Esophagus squamous epithelium (tissue), 5 donors: ENCODE measurements around the gene MSMO1. TPM values are rescaled to one million over a fixed set of nuclear protein-coding genes. Genes with fewer than 3 reads are reported as not detected.
A peak's percentile ranks its signal among the peaks of the same experiment; 100 is the strongest.

Experiments
- DNase-seq: peaks from one replicate; lab custom pipeline; 2025; lab: John Stamatoyannopoulos, UW
- H3K27ac ChIP-seq, 4 donors: fragments of 200-600 bp; sonication (generic); one replicate each; pipeline ENCODE4 v1.5.1; 2016 to 2019; ENCODE audit warnings: mild to moderate bottlenecking in 1 of 4
- H3K27me3 ChIP-seq, 4 donors: fragments of 200-600 bp; sonication (generic); 1 replicate in 3 of 4; 2 replicates in 1 of 4; pipeline versions ENCODE4 v1.5.1 to v1.6.0; 2017 to 2021; ENCODE audit warnings: antibody characterized with exemption in 1 of 4
- H3K36me3 ChIP-seq, 3 donors: fragments of 200-600 bp; sonication (generic); one replicate each; pipeline ENCODE4 v1.5.1; 2016 to 2019
- H3K4me1 ChIP-seq, 3 donors: fragments of 200-600 bp; sonication (generic); one replicate each; pipeline ENCODE4 v1.5.1; 2017 to 2019
- H3K4me3 ChIP-seq, 4 donors: fragments of 200-600 bp; sonication (generic); 1 replicate in 3 of 4; 2 replicates in 1 of 4; pipeline ENCODE4 v1.5.1; 2016 to 2019; ENCODE audit warnings: mild to moderate bottlenecking in 2 of 4, moderate library complexity in 1 of 4
- H3K9me3 ChIP-seq, 3 donors: fragments of 200-600 bp; sonication (generic); one replicate each; pipeline ENCODE4 v1.5.1; 2016 to 2019
- CTCF ChIP-seq, 6 experiments: fragments of 450-650 bp in 4 of 6; fragments of 200-600 bp in 2 of 6; sonication (generic) in 2 of 6; IDR thresholded peaks; one replicate each; pipeline ENCODE4 v1.5.1; 2016 to 2019; ENCODE audit warnings: antibody characterized with exemption in 6 of 6, mild to moderate bottlenecking in 4 of 6, moderate library complexity in 4 of 6
- POLR2A ChIP-seq, 4 donors: fragments of 450-650 bp; IDR thresholded peaks; one replicate each; pipeline ENCODE4 v1.6.1; 2017; ENCODE audit warnings: antibody characterized with exemption in 4 of 4, mild to moderate bottlenecking in 4 of 4, moderate library complexity in 3 of 4
- WGBS, 2 donors: methylation state at CpG; one replicate each; pipeline ENCODE4 v1.1.5; 2018; 5-methylcytosine and 5-hydroxymethylcytosine counted together
- intact Hi-C: fragments of 100-400 bp; cut with DNase I; formaldehyde crosslinking; loops from one replicate; pipeline ENCODE4 v1.15.0; 2022
- total RNA-seq, 4 donors: library from RNA; depleted of rRNA; stranded (reverse); fragments of >200 nt; gene quantifications; one replicate each; pipeline ENCODE4 v1.1.0, GENCODE V29; 2016
- donor health status: DM: yes; HTN: yes; CAD: no.

Gene MSMO1
- total RNA-seq, 4 donors from 2014 or later: 122 to 302 (median 172) TPM

DNA sequence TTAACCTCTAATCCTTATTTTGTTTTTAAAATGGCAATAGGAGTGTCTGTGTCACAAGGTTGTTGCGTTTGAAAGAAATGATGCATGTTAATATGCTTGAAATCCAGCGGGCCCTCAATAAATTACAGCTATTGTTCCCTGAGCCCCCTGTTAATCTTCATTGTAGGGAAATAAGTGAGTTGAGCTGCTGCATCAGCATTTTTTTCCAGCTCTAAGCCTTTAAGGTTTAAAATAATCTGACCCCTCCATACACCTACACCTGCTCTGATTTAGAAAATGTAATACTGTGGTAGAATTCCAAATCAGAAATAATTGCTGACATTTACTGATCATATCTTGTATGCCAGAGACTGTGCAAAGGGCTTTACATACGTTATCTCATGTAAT, 2.6 kb upstream of the MSMO1 start:
- intact Hi-C loops: loop anchor here (5.0 kb wide), 1 partner anchor 118 kb away; the partner anchor contains the start of gene KLHL2
- H3K9me3 ChIP-seq: no peaks in the 10 kb centered on the region
- 77 to 95% methylated on average over 3 of the region's 3 CpGs for WGBS, 2 donors
- no peak for DNase-seq
- peak overlapping the region in 2 of 4 donors; percentile 10 to 95 for H3K27ac ChIP-seq
- no peak overlapping the region for H3K4me3 ChIP-seq
- H3K4me1 ChIP-seq: peaks cover 7 to 41% (median 17%) of the 10 kb centered on the region in 3 donors
- no peaks in the 10 kb centered on the region for H3K27me3 ChIP-seq
- H3K36me3 ChIP-seq: peaks cover 0 to 16% (median 0%) of the 10 kb centered on the region in 3 donors
- TF ChIP-seq CTCF (IDR thresholded peaks at IDR 0.05) (no peak), POLR2A (IDR thresholded peaks at IDR 0.05) (no peak)

DNA sequence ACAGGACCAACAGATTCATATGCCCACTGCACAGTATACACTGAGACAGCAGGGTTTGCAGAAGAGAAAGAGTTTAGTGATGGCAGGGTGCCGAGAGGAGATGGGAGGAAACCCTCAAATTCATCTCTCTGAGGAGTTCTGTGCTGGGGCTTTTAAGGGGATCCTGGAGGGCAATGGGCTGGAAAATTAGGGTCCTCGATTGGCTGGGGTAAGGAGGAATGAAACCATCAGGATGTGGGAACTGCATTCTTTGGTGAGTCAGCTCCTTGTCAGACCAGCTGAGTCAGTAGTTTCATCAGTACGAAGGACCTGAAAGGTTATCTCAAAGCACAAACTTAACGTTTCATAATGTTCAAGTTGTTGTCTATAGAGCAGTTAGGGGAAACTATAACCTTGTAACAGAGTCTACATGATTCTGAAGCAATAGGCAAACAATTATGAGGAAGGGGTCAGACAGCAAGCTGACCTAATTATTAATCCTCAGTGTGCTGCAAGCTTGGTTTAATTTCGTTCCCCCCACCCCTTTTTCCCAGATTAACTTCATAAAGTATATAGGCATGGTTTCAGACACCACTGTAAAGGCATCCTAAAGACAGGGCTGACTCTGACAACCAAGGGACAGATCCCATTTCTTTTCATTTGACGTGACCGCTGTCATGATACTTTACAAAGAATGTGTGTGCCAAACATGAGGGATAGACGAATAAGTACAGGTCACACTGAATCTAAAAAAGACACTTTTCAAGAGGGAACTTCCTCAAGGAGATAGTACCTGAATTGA, 1.5 kb upstream of the MSMO1 start:
- Histone ChIP-seq H3K4me3 (peak overlapping the region in 3 of 4 donors; percentile 83 to 97 (median 89)), H3K9me3 (no peaks in the 10 kb centered on the region), H3K27me3 (no peaks in the 10 kb centered on the region), H3K27ac (peak overlapping the region; percentile 62 to 95 (median 90)), H3K36me3 (peaks cover 0 to 17% (median 0%) of the 10 kb centered on the region in 3 donors), H3K4me1 (peaks cover 7 to 51% (median 17%) of the 10 kb centered on the region in 3 donors)
- WGBS, 2 donors: 46 to 47% methylated on average over 8 of the region's 8 CpGs
- DNase-seq: no peak
- intact Hi-C loops: loop anchor here (5.0 kb wide), 1 partner anchor 119 kb away; the partner anchor contains the start of gene KLHL2
- TF ChIP-seq CTCF (IDR thresholded peaks at IDR 0.05) (no peak), POLR2A (IDR thresholded peaks at IDR 0.05) (no peak)

GRCh38 chr4:165326831-165327210, 648 bp upstream of the MSMO1 start:
- TF ChIP-seq POLR2A (IDR thresholded peaks at IDR 0.05) (no peak), CTCF (IDR thresholded peaks at IDR 0.05) (no peak)
- WGBS, 2 donors: 0 to 2% methylated on average over 10 to 14 of the region's 14 CpGs

DNA sequence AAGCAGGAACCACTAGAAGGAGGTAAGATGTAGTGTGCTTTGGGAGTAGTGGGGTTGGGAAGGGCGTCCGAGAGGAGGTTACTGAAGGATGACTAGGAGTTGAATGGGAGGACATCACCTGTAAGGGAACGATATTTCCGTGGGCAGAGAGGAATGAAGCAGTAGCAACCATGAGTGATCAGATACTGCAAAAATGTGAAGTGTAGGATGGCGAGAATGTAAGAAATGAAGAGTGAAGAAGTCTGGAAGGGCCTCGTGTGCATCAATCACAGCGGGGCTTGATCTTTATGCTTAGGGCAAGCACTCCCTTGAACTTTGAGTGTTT, 594 bp downstream of the MSMO1 start:
- intact Hi-C loops: loop anchor here (5.0 kb wide), 1 partner anchor 121 kb away; the partner anchor contains the start of gene KLHL2
- Histone ChIP-seq H3K27ac (peak overlapping the region; percentile 85 to 96 (median 90)), H3K27me3 (no peaks in the 10 kb centered on the region), H3K4me3 (peak overlapping the region; percentile 71 to 97 (median 86)), H3K9me3 (no peaks in the 10 kb centered on the region), H3K4me1 (peaks cover 7 to 73% (median 17%) of the 10 kb centered on the region in 3 donors), H3K36me3 (peaks cover 0 to 21% (median 0%) of the 10 kb centered on the region in 3 donors)
- DNase-seq: no peak
- no peak for TF ChIP-seq CTCF (IDR thresholded peaks at IDR 0.05)
- TF ChIP-seq POLR2A (IDR thresholded peaks at IDR 0.05): no peak
- 1% methylated on average over 7 of the region's 7 CpGs for WGBS, 2 donors

More at GRCh38 chr4:165326831-165327210, 648 bp upstream of the MSMO1 start:
- Histone ChIP-seq H3K4me1 (peaks cover 7 to 60% (median 17%) of the 10 kb centered on the region in 3 donors), H3K27me3 (no peaks in the 10 kb centered on the region), H3K4me3 (peak overlapping the region; percentile 71 to 97 (median 86)), H3K27ac (peak overlapping the region; percentile 62 to 95 (median 90)), H3K36me3 (peaks cover 0 to 17% (median 0%) of the 10 kb centered on the region in 3 donors), H3K9me3 (no peaks in the 10 kb centered on the region)
- DNase-seq: peak; percentile 1
- intact Hi-C loops: loop anchor here (5.0 kb wide), 1 partner anchor 120 kb away; the partner anchor contains the start of gene KLHL2

DNA sequence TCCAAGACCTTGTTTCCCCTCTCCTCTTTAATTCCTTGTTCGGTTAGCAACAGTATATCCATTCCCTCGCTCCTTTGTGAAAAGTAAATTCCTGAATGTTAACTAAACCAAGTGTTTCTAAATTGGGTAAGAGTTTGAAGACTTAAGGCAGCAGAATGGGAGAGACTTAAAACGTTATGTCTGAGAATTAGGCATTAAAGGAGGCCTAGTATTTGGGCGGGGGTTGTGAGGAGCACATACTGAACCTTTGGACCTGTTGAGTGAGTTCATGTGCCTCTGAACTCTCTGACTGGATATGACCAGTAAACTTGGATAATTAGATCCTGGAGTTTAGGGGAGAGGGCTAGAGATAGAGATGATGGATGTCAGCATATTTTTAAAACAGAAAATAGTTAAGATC, 1.2 kb downstream of the MSMO1 start:
- no peaks in the 10 kb centered on the region for H3K27me3 ChIP-seq
- TF ChIP-seq CTCF (IDR thresholded peaks at IDR 0.05) (no peak), POLR2A (IDR thresholded peaks at IDR 0.05) (no peak)
- H3K27ac ChIP-seq: peak overlapping the region in 3 of 4 donors; percentile 85 to 96 (median 92)
- intact Hi-C loops: loop anchor here (5.0 kb wide), 1 partner anchor 121 kb away; the partner anchor contains the start of gene KLHL2
- H3K36me3 ChIP-seq: peaks cover 0 to 28% (median 0%) of the 10 kb centered on the region in 3 donors
- no peak for DNase-seq
- H3K9me3 ChIP-seq: no peaks in the 10 kb centered on the region
- peaks cover 7 to 77% (median 17%) of the 10 kb centered on the region in 3 donors for H3K4me1 ChIP-seq
- WGBS, 2 donors: 24 to 33% methylated on average over 4 of the region's 4 CpGs
- H3K4me3 ChIP-seq: peak overlapping the region; percentile 71 to 97 (median 86)
